IPS-15b (cell line): ENCODE results near the gene SCNN1A.

Source experiments
- H3K27me3 ChIP-seq: one replicate; pipeline ENCODE4 v1.6.1; 2013; ENCODE audit warnings: low read length; ENCODE audit not compliant: control insufficient read depth, insufficient read depth
- H3K36me3 ChIP-seq: one replicate; pipeline ENCODE4 v1.6.1; 2013; ENCODE audit warnings: low read length; ENCODE audit not compliant: control insufficient read depth, insufficient read depth
- H3K4me1 ChIP-seq: one replicate; pipeline ENCODE4 v1.6.1; 2013; ENCODE audit warnings: mild to moderate bottlenecking, low read length; ENCODE audit not compliant: control insufficient read depth, insufficient read depth
- H3K4me3 ChIP-seq: one replicate; pipeline ENCODE4 v1.5.1; 2013; ENCODE audit warnings: low read depth, low read length
- H3K9ac ChIP-seq: one replicate; pipeline ENCODE4 v1.6.1; 2013; ENCODE audit warnings: low read depth, mild to moderate bottlenecking, low read length
- H3K9me3 ChIP-seq: one replicate; pipeline ENCODE4 v1.6.1; 2013; ENCODE audit warnings: mild to moderate bottlenecking, low read length; ENCODE audit not compliant: control insufficient read depth, insufficient read depth

Gene SCNN1A

GRCh38 chr12:6362403-6362802 lies 13.0 kb downstream of the SCNN1A start:
- Histone ChIP-seq H3K4me3 (no peak overlapping the region), H3K4me1 (no peaks in the 10 kb centered on the region), H3K9ac (no peak overlapping the region), H3K9me3 (no peaks in the 10 kb centered on the region), H3K27me3 (no peaks in the 10 kb centered on the region), H3K36me3 (peaks cover 25% of the 10 kb centered on the region)

- peaks cover 26% of the 10 kb centered on the region for H3K36me3 ChIP-seq
- no peaks in the 10 kb centered on the region for H3K9me3 ChIP-seq
- no peaks in the 10 kb centered on the region for H3K4me1 ChIP-seq
- no peaks in the 10 kb centered on the region for H3K27me3 ChIP-seq
- H3K4me3 ChIP-seq: no peak overlapping the region
- no peak overlapping the region for H3K9ac ChIP-seq
These were observed 13.5 kb downstream of the SCNN1A start for GRCh38 chr12:6361834-6362233.

GRCh38 chr12:6360578-6361490 lies 14.5 kb downstream of the SCNN1A start:
- H3K4me3 ChIP-seq: no peak overlapping the region
- H3K9ac ChIP-seq: no peak overlapping the region
- H3K4me1 ChIP-seq: no peaks in the 10 kb centered on the region
- peaks cover 27% of the 10 kb centered on the region for H3K36me3 ChIP-seq
- no peaks in the 10 kb centered on the region for H3K9me3 ChIP-seq
- no peaks in the 10 kb centered on the region for H3K27me3 ChIP-seq

GRCh38 chr12:6360080-6360571 lies 15.2 kb downstream of the SCNN1A start:
- Histone ChIP-seq H3K27me3 (no peaks in the 10 kb centered on the region), H3K36me3 (peaks cover 28% of the 10 kb centered on the region), H3K4me1 (no peaks in the 10 kb centered on the region), H3K9ac (no peak overlapping the region), H3K9me3 (no peaks in the 10 kb centered on the region), H3K4me3 (no peak overlapping the region)

- Histone ChIP-seq H3K36me3 (peaks cover 37% of the 10 kb centered on the region), H3K4me3 (no peak overlapping the region), H3K9ac (no peak overlapping the region), H3K4me1 (no peaks in the 10 kb centered on the region), H3K27me3 (no peaks in the 10 kb centered on the region), H3K9me3 (no peaks in the 10 kb centered on the region)
These were observed 16.5 kb downstream of the SCNN1A start for GRCh38 chr12:6358881-6359280.

GRCh38 chr12:6356374-6356820 lies 19.0 kb downstream of the SCNN1A start:
- Histone ChIP-seq H3K9me3 (no peaks in the 10 kb centered on the region), H3K36me3 (peaks cover 33% of the 10 kb centered on the region), H3K4me1 (no peaks in the 10 kb centered on the region), H3K9ac (no peak overlapping the region), H3K27me3 (no peaks in the 10 kb centered on the region), H3K4me3 (no peak overlapping the region)

- no peaks in the 10 kb centered on the region for H3K27me3 ChIP-seq
- H3K4me3 ChIP-seq: no peak overlapping the region
- H3K4me1 ChIP-seq: no peaks in the 10 kb centered on the region
- no peak overlapping the region for H3K9ac ChIP-seq
- H3K36me3 ChIP-seq: peaks cover 32% of the 10 kb centered on the region
- no peaks in the 10 kb centered on the region for H3K9me3 ChIP-seq
These were observed 19.6 kb downstream of the SCNN1A start for GRCh38 chr12:6355491-6356373.

- Histone ChIP-seq H3K4me1 (no peaks in the 10 kb centered on the region), H3K4me3 (no peak overlapping the region), H3K9ac (no peak overlapping the region), H3K36me3 (peaks cover 25% of the 10 kb centered on the region), H3K27me3 (no peaks in the 10 kb centered on the region), H3K9me3 (no peaks in the 10 kb centered on the region)
These were observed 20.6 kb downstream of the SCNN1A start for GRCh38 chr12:6354495-6355393.

GRCh38 chr12:6352193-6353173 lies 22.9 kb downstream of the SCNN1A start:
- peak overlapping the region; percentile 12 for H3K9ac ChIP-seq
- H3K4me1 ChIP-seq: no peaks in the 10 kb centered on the region
- peaks cover 40% of the 10 kb centered on the region for H3K36me3 ChIP-seq
- H3K9me3 ChIP-seq: no peaks in the 10 kb centered on the region
- no peaks in the 10 kb centered on the region for H3K27me3 ChIP-seq
- H3K4me3 ChIP-seq: no peak overlapping the region

- no peaks in the 10 kb centered on the region for H3K9me3 ChIP-seq
- H3K9ac ChIP-seq: no peak overlapping the region
- H3K27me3 ChIP-seq: no peaks in the 10 kb centered on the region
- no peak overlapping the region for H3K4me3 ChIP-seq
- H3K36me3 ChIP-seq: peaks cover 37% of the 10 kb centered on the region
- H3K4me1 ChIP-seq: no peaks in the 10 kb centered on the region
These were observed 23.7 kb downstream of the SCNN1A start for GRCh38 chr12:6351622-6352021.
